Fibroblast of villous mesenchyme (primary cell): ENCODE results near the gene PGAM1. TPM values are rescaled to one million over a fixed set of nuclear protein-coding genes. Genes with fewer than 3 reads are reported as not detected.

Source experiments
- DNase-seq: peaks from one replicate; pipeline ENCODE4 v3.0.0-alpha.2; 2010; ENCODE audit warnings: low read depth
- H3K4me3 ChIP-seq: 2 replicates; pipeline ENCODE4 v1.5.1; 2011; ENCODE audit warnings: low read depth, mild to moderate bottlenecking, low read length
- total RNA-seq: library from RNA; depleted of rRNA; stranded (reverse); fragments of >200 nt; gene quantifications from 2 replicates; pipeline ENCODE4 v1.2.3, GENCODE V29; 2012
- TF ChIP-seq, protein P1 (sequence below): IDR thresholded peaks from 2 replicates; pipeline ENCODE4 v1.5.1; 2012; ENCODE audit warnings: low read depth, mild to moderate bottlenecking, low read length; ENCODE audit not compliant: insufficient read depth

The PGAM1 gene
- total RNA-seq, 1 donor = 443 TPM

GRCh38 chr10:97384156-97384555 is 41.8 kb upstream of the PGAM1 start:
- DNase-seq = no peak
- no peak overlapping the region for H3K4me3 ChIP-seq
- TF ChIP-seq, protein P1, sequence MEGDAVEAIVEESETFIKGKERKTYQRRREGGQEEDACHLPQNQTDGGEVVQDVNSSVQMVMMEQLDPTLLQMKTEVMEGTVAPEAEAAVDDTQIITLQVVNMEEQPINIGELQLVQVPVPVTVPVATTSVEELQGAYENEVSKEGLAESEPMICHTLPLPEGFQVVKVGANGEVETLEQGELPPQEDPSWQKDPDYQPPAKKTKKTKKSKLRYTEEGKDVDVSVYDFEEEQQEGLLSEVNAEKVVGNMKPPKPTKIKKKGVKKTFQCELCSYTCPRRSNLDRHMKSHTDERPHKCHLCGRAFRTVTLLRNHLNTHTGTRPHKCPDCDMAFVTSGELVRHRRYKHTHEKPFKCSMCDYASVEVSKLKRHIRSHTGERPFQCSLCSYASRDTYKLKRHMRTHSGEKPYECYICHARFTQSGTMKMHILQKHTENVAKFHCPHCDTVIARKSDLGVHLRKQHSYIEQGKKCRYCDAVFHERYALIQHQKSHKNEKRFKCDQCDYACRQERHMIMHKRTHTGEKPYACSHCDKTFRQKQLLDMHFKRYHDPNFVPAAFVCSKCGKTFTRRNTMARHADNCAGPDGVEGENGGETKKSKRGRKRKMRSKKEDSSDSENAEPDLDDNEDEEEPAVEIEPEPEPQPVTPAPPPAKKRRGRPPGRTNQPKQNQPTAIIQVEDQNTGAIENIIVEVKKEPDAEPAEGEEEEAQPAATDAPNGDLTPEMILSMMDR = no peak

GRCh38 chr10:97384641-97385040 is 41.4 kb upstream of the PGAM1 start:
- DNase-seq = no peak
- H3K4me3 ChIP-seq = no peak overlapping the region
- TF ChIP-seq, protein P1 = no peak

DNA sequence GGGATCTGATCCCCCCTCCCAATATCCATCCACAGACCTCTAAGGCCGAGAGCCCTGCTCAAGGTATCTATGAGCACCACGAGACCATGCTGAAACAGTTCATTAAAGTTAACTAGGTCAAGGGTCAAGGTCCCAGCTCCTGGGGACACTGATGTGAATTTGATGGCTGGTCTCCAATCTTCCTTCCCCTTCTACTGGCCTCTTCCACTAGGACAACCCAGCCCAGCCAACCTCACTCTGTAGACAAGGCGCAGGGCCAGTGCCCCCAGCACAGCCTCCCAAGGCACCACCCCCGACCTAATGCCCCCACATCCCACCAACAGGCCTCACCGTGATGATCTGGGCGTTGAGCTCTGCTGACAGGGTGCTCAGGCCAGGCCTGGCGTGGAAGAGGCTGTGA is 40.4 kb upstream of the PGAM1 start:
- TF ChIP-seq, protein P1 = no peak
- DNase-seq = no peak
- H3K4me3 ChIP-seq = no peak overlapping the region

DNA sequence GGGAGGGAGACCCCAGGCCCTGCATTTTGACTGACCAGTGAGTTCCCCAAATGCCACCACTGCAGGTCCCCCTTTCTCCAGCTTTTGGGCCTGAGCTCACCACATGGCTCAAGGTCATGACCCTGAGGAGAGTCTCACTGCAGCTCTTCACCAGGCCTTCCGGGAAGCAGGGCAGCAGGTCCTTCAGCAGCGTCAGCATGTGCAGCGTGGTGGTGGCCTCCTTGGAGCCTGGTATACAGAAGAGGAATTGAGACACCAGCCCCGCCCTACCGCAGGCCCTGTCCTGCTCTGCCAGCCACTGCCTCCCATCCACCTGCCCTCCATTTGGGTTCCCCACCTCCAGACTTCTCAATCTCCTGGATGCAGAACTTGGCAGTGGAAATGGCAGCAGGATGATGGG is 37.8 kb upstream of the PGAM1 start:
- H3K4me3 ChIP-seq = no peak overlapping the region
- no peak for DNase-seq
- TF ChIP-seq, protein P1 = no peak

- TF ChIP-seq, protein P1 = no peak
- no peak overlapping the region for H3K4me3 ChIP-seq
- DNase-seq = no peak
Measured at GRCh38 chr10:97390091-97390490, 35.9 kb upstream of the PGAM1 start.

DNA sequence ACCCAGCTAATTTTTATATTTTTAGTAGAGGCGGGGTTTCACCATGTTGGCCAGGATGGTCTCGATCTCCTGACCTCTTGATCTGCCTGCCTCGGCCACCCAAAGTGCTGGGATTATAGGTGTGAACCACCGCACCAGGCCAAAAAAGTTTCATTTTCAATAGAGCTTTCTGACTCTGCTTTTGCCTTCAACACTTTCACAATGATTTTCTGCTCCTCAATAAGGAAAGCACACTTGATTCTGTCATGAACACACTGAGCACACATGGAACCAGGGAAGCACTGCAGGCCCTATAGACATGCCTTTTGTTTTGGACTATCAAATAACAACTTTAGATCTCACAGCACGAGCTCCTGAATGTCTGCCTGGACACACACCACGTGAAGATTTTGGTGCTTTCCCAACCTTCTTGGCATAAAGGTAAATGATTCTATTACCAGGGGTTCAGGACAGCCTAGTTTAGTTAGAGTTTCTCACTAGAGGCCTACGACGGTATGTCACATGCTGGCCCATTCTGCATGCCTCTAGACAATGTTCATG is 32.9 kb upstream of the PGAM1 start:
- TF ChIP-seq, protein P1 = no peak
- no peak overlapping the region for H3K4me3 ChIP-seq
- DNase-seq = no peak

- H3K4me3 ChIP-seq = no peak overlapping the region
- no peak for DNase-seq
- TF ChIP-seq, protein P1 = no peak
Measured at GRCh38 chr10:97396056-97396455, 29.9 kb upstream of the PGAM1 start.
